ENCODE measurements around the gene CCDC127.

Gene CCDC127

DNA sequence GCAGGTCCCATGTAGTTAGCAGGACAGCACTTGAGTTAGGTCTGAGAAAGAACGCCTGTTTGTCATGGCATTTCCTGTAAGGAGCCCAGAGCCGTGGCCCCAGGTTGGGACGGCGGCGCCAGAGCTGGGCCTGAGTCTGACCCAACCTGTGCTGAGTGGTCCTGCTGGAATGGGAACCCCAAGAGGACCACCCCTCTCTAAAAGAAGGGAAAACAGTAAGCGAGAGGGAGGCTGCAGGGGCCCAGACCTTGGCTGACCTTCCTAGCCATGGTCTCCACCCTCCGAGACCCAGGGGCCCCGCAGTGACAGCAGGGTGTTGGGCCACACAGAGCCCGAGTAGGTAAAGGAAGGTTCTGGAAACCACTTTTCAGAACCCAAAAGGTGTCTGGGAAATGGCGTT lies 28.5 kb downstream of the CCDC127 start:
- no peak for DNase-seq

GRCh38 chr5:188488-189481 lies 29.2 kb downstream of the CCDC127 start:
- no peak for DNase-seq

DNA sequence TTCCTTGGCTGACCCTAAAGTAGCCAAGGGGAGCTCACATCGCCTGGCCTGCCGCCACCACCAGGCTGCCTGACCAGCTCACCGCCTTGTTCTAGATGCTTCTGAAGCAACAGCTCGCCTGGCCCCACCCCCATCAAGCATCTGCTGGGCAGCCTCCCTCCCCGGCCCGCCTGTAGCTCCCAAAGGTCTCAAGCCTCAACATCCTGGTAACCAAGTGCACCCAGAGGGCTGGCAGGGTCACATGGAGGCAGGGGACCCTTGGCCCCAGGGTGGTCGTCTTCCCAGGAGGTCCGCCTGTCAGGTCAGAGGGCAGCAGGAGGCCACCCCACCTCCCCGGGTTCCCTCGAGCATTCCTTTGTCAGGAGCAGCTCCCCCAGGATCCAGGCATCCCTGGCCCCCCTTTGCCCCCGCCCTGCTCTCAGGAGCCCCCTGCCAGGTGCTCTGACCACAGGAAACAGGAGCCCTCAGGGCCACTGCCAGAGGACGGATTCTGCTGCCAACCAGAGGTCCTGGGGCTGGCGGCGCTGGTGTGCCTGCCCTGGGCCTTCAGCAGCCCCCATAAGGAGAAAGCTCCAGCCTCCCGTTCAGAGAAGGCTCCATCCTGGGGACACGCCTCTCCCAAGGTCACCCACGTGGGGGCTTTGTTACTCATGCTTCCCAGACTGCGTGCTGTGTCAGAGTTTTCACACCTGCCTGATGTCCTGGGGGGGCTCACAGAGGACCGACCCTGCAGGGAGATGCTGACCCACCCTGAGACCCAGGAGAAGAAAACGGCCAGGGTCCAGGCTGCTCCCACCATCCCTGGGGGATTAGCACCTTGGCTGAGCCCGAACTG lies 30.1 kb downstream of the CCDC127 start:
- no peak for DNase-seq

- no peak for DNase-seq
Observed at GRCh38 chr5:187042-187431, 30.9 kb downstream of the CCDC127 start.

DNA sequence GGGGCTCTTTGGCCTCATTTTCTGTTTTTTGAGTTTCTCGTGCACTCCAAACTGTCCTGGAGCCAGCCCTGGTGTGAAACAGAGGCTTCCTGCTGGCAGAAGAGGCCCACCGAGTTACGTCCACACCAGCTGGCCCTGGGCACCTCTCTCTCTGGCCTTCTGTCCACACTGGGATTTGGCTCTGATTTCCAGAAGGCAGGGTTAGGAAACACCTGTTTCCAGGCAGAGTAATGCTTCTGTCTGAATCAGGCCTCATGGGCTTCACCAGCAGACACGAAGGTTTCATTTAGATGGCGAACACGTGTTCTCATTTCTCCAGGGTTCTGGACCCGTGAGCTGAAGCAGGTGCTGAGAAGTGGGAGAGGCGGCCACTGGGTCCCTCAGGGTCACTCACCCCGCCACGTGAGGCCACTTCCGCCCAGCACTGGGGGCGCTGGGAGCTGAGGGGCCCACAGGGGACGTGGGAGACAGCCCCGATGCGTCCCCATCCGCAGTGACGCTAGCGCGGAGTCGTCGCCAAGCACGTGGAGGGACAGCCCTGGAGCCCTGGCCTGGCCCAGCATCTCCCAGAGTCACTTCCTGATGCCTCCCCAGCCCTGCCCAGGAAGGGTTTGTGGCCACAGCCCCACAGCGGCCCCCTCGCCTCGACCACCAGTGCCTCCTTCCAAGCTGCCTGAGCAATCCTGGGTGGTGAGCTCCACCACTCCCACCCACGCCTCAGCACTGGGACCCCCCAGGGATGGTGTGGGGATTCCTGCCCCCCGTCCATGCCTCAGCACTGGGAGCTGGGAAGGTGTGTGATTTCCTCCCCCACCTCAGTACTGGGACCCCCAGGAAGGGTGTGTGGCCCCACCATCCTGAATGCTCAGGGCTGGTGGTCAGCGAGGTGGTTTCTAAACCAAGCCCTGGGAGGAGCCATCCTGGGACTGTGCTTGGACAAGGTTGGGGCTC lies 31.6 kb downstream of the CCDC127 start:
- DNase-seq: no peak

- DNase-seq: no peak
Observed at GRCh38 chr5:185095-186070, 32.6 kb downstream of the CCDC127 start.

GRCh38 chr5:184471-184870 lies 33.5 kb downstream of the CCDC127 start:
- no peak for DNase-seq

GRCh38 chr5:182126-182525 lies 35.8 kb downstream of the CCDC127 start:
- DNase-seq: no peak

GRCh38 chr5:181566-181965 lies 36.4 kb downstream of the CCDC127 start:
- DNase-seq: no peak

- no peak for DNase-seq
Observed at GRCh38 chr5:181160-181559, 36.8 kb downstream of the CCDC127 start.

DNA sequence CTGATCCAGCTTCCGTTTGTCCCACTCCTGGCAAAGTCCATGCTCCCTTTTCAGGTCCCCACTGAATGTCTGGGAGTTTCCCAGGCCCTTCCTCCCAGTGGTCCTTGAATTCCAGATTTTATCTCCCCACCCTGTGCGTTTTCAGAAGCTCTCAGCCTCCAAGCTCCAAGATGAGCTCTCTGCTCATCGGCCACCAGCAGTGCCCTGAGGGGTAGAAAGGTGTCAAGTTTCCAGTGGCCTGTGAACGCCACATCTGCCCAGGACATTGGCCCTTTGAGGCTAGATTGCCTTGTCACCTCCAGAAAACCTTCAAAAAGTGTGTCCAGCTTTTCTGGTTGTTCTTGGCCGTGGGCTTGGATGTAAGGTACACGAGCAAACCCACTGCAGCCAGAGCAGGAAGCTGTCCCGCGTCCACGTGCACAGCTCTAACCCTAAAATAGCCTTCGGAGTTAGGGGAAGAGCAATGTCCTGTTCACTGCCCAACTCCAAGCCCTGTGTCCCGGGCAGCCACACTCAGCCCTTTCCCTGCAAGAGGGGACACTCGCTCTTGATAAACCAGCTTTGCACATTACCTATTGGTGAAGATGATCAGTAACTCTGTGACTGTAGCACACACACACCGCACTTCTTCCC lies 37.6 kb downstream of the CCDC127 start:
- DNase-seq: no peak

GRCh38 chr5:179401-179800 lies 38.6 kb downstream of the CCDC127 start:
- no peak for DNase-seq

- no peak for DNase-seq
Observed at GRCh38 chr5:178110-178509, 39.8 kb downstream of the CCDC127 start.

- no peak for DNase-seq
Observed at GRCh38 chr5:176296-176823, 41.6 kb downstream of the CCDC127 start.

DNA sequence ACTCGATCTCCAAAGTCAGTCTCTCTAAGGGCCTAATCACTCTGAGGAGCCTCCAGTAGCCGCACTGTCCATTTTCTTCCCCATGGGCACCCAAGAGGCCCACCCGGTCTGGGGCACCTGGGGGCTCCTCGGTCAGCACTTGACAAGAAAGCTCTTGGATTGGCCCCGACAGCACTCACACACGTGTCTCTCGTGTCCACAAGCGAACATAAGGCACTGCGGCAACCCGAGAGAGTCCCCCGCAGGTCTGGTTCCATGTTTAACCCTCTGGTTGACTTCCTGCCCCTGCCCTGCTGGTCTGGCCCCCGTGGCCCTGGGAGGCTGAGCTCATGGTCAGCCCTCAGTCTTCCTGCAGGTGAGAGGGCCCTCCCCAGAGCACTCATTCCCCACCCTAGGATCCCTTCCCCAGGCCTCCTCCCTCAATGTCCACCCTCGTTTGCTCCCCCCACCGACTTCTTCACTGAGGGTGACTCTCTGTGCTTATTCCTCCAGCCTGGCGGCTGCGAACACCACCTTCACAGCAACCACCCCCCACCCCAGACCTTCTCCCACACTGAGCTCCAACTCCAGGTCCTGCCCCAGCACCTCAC lies 43.0 kb downstream of the CCDC127 start:
- DNase-seq: no peak

- DNase-seq: no peak
Observed at GRCh38 chr5:174291-174600, 43.7 kb downstream of the CCDC127 start.

DNA sequence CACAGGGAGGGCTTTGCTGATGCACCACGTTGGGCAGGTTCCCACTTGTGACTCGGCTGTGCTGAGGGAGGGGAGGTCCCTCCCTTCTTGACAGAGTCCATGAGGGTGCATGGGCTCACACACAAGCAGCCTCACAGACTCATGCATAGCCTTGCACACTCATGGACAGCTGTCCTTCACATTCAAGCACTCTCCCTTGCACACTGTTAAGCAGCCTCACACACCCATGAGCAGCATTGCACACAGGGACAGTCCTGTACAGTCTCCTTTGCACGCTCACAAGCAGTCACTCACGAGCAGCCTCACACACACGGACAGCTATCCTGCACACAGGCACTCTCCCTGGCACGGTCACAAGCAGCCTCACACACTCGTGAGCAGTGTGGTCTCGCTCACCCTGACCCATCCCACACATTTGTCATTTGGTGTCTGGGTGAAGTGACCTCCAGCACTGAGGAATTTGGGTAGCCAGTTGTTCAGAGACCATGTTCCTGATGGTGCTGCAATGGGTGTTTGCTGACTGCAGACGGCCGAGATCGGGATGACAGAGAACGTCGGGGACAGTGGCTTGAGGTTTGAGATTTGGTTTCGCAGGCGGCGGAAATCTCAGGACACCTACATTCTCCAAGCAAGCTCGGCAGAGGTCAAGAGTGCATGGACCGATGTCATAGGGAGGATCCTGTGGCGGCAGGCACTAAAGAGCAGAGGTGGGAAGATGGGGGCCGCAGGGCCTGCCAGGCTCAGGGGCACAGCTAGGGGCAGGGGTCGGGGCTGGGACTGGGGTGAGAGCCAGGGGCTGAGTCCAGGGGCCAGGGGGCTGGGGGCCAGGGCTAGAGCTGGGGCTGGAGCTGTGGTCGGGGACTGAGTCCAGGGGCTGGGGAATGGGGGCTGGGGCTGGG lies 44.3 kb downstream of the CCDC127 start:
- no peak for DNase-seq

DNA sequence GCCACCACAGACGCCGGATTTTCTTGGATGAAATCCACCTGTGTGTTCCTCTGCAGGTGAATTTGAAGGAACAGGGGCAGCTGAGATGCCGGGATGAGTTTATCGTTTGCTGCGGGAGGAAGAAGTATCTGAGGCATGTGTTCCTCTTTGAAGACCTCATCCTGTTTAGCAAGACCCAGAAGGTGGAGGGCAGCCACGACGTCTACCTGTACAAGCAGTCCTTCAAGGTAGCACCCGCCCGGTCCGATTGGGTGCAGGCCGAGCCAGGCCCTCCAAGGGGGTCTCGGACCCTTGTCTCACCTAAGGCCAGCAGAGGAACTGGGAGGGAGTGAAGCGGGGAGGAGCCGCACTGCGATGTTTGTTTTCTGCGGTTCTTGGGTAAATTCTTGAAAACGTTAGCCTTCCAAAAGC lies 45.1 kb downstream of the CCDC127 start:
- no peak for DNase-seq

DNA sequence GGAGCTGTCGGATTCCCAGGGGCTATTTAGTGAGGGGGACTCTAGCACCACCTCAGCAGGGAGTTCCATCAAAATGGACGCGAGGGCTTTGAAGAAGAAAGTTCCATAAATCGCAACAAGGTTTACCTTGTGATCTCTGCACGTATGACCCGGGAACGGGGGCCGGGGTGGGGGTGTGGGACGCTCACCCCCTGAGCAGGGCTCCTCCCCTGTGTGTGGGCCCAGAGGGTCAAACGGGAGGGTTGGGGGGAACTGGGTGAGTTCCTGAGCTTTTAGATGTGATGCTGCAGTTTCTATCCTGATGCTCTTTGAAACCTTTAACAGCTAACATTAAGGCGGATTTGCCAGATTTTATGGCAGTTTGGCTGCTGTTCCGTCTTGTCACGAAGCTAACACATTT lies 45.5 kb downstream of the CCDC127 start:
- DNase-seq: no peak
